HG02763 (cell line): Measurements from ENCODE around the gene FAM193B.
A peak's percentile ranks its signal among the peaks of the same experiment; 100 is the strongest.

Experiments
- ATAC-seq: cut with Tn5 transposase; IDR thresholded peaks from one replicate; pipeline ENCODE4 v1.9.1; 2021; ENCODE audit warnings: mild to moderate bottlenecking, moderate library complexity; ENCODE audit not compliant: unreplicated experiment

FAM193B gene

GRCh38 chr5:177516601-177517568 lies 37.5 kb downstream of the FAM193B start, which contains the start of gene DDX41:
Gene DDX41 (minus strand): TSS chr5:177516961. CDS start chr5:177516945, 16 bp downstream.
- ATAC-seq, result peak; percentile 78

- no peak for ATAC-seq
These were observed 38.8 kb downstream of the FAM193B start for GRCh38 chr5:177515580-177515979.

DNA sequence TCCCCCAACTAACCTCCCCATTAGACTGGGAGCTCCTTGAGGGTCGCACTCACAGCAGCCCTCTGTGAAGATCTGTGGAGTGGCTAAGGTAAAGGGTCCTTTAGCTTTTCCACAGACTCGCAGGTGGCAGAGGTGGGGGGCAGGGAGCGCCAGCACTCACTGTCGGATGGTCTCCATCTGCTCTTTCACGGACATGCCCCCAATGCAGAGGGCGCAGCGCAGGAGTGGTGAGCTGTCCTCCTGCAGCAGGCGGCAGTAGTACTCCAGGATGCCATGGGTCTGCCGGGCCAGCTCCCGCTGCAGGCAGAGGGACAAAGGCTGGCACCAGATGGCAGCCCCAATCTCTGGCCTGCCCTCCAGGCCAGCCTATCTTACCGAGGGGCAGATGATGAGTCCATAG lies 39.8 kb downstream of the FAM193B start:
- no peak for ATAC-seq

DNA sequence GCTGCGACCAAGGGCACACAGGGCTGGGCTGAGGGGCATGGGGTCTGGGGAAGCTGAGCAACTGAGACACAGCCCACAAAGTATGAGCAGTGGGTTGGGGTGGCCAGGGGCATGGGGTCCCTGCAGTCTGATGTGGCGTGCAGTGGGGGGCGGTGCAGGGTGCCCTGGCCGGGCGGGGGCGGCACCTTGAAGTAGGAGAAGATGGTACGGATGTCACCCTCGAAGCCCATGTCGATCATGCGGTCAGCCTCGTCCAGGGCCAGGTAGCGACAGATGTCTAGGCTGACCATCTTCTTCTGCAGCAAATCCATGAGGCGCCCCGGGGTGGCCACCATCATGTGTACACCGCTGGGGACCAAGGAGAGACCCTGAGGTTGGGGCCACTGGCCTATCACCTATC lies 40.9 kb downstream of the FAM193B start:
- ATAC-seq, result no peak

DNA sequence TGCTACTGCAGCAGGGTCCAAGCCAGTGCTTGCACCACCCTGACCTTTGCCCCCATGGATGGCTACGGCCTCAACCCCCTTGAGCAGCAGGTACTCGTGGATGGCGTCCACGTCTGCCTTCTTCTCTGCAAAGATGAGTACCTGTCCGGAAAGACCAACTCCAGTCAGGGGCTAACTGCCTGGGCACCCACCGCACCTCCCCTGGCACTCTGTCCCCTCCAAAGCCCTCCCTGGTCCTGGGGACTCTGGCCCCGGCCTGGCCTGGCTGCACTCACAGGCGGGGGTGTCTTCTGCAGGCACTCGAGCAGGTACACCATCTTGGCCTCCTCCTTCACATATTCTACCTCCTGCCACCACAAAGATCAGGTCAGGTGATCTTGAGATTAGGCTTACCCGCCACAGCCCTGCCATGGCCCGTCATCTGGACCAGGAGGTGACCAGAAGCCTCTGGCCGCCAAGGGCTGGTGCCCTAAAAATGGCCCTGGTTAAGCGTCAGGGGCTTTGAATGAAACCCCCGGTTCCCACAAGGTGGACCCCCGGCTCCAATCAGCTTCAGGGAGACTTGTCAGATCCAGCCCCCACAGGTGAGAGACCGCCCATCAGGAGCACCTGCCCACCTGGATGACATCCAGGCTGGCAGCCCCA lies 41.5 kb downstream of the FAM193B start:
- ATAC-seq, result no peak

DNA sequence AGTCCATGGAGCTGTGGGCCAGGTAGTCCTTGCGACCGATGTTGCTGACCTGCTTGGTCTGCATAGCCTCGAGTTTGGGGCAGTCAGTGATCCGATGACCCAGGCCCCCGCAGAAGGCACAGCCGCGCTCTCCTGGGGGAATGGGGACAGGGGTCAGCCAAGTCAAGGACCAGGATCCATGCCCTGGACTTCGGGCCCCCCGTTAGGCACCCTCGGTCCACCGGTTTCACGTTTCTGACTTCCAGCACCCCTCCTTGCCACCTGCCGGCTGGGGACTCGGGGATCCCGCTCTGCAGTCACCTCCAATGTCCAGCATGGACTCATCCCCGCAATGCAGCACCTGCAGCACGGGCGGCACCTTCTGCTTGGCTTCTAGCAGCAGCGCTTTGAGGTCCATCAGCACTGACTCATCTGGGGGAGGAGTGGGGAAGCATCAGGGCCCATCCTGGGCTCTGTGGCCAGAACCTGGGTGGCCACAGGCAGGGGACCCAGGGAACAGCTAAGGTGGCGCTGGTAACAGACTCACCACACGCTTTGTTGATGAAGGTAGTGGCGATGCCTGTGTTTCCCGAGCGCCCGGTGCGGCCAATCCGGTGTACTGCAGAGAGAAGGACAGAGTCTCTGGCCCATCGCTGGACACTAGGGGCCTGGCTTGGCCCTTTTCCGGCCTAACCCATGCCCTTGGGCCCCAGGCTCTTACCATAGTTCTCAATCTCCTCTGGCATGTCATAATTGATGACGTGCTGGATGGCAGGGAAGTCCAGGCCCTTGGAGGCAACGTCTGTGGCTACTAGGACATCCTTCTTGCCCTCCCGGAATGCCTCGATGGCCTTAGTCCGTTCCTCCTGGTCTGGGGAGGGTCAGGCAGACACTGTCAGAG lies 42.3 kb downstream of the FAM193B start:
- ATAC-seq, result no peak

GRCh38 chr5:177511181-177511580 lies 43.2 kb downstream of the FAM193B start:
- no peak for ATAC-seq

DNA sequence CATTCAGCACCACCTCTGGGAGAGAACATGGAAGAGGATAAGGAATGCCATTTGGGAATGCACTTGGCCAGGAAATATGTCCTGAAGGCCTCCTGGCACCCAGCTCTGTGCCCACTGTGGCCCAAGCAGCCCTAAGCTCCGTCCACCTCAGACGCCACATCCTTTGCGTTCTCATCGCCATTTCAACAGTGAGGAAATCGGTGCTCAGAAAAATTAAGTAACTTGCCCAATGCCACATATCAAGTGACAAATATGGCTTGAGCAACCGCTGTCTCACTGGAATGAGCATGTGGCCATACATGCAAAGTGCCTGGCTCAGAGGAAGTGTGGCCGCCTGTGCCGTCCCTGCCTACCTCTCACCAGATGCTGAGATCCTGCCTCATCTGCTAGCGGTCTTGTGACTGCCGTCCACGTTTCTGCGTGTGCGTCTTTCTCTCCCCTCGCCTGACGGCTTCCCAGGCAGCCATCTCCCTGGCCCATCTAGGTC lies 43.8 kb downstream of the FAM193B start:
- ATAC-seq, result no peak

GRCh38 chr5:177509991-177510566 lies 44.3 kb downstream of the FAM193B start:
- ATAC-seq, result no peak

GRCh38 chr5:177509381-177509951 lies 44.9 kb downstream of the FAM193B start, which contains the start of gene DOK3:
Gene DOK3 (minus strand): TSS chr5:177509826. CDS start chr5:177509540, 286 bp downstream.
- ATAC-seq, result peak; percentile 37

GRCh38 chr5:177508837-177509236 lies 45.5 kb downstream of the FAM193B start:
- no peak for ATAC-seq

- no peak for ATAC-seq
These were observed 46.1 kb downstream of the FAM193B start for GRCh38 chr5:177508221-177508611.

GRCh38 chr5:177507596-177508220 lies 46.7 kb downstream of the FAM193B start:
- no peak for ATAC-seq

GRCh38 chr5:177507165-177507564 lies 47.2 kb downstream of the FAM193B start:
- ATAC-seq, result no peak

DNA sequence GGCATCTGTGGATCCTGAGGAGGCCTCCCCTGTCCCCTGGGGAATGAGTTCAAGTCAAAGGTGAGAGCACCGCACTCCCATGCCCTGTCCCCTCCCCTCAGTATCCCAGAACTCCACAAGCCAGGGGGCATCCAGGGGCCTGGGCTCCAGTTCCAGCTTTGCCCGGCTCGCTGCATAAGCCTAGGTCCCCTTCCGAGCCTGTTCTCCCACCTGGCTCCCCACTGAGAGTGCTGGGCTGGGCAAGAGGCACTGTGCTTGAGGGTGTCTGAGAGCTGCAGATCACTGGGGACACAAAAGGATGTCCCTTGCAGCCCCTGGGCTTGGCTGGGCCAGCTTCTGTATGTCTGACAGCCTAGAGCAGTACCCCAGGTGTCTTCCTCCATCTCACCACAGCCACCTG lies 49.3 kb downstream of the FAM193B start:
- ATAC-seq, result no peak

DNA sequence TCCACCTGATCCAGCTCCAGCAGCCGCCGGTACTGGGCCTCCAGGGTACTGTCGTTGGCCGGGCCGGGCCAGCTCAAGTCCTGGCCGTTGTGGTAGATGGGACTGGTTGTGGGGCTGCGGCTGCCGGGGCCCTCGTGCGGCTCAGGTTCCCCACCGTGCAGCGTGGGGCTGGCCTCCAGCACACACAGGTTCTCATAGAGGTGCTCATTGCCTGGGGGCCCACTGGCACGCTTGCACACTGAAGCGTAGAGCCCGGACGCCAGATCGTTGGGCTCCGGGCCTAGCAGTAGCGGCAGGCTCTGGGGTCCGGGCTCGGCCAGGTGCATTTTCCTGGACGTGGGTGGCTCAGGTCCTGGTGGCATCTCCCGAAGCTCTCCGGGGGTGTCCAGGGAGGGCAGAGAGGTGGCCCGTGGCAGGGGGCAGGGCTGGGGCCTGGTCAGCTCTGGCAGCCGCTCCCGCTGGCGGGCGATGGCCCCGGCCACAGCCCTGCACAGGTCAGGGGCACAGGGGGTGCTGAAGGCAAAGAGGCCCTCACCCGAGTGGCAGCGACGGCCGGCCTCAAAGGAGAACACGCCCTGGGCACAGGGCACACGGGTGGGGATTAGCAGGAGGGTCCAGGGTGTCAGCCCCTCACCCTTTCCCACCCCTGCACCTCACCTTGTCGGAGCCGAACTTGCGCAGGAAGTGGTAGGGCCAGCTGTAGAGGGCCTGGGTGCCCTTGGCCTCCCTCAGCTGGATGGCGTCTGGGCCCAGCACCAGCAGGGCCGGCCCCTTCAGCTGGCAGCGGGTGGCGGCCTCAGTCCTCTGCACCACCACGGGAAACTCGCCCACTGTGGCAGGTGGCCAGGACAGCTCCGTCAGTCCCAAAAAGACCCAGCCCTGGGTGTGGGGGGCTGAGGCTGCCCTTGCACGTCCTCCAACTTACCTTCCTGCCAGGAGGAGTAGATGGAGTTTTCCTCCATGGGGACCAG lies 50.0 kb downstream of the FAM193B start:
- ATAC-seq, result no peak

GRCh38 chr5:177503351-177504085 lies 50.8 kb downstream of the FAM193B start:
- ATAC-seq, result no peak

DNA sequence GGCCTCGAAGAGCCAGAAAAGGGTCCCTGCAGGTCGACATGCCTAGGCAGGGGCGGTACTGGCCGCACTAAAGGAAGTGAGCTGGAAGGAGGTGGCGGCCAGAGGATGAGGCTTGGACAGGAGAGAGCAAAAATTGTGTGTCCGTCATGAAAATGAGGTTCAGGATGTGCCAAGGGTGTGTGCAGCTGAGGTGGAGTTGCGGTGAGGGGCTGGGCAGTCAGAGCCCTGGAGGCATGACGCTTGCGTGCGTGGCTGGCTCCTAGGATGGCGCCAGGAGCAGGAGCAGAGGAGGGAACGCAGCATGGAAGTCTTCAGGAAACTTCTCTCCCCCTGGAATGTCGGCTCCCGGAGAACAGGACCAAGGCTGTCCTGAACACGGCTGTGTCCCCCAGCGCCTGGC lies 51.5 kb downstream of the FAM193B start:
- no peak for ATAC-seq
